NCI-H1048 (cell line): ENCODE measurements around the gene RWDD1.
A peak's percentile ranks its signal among the peaks of the same experiment; 100 is the strongest.

Experiments
- DNase-seq: peaks from one replicate; lab custom pipeline; 2025; lab: John Stamatoyannopoulos, UW

The RWDD1 gene

GRCh38 chr6:116611056-116611455, 39.8 kb downstream of the RWDD1 start:
- DNase-seq, result no peak

DNA sequence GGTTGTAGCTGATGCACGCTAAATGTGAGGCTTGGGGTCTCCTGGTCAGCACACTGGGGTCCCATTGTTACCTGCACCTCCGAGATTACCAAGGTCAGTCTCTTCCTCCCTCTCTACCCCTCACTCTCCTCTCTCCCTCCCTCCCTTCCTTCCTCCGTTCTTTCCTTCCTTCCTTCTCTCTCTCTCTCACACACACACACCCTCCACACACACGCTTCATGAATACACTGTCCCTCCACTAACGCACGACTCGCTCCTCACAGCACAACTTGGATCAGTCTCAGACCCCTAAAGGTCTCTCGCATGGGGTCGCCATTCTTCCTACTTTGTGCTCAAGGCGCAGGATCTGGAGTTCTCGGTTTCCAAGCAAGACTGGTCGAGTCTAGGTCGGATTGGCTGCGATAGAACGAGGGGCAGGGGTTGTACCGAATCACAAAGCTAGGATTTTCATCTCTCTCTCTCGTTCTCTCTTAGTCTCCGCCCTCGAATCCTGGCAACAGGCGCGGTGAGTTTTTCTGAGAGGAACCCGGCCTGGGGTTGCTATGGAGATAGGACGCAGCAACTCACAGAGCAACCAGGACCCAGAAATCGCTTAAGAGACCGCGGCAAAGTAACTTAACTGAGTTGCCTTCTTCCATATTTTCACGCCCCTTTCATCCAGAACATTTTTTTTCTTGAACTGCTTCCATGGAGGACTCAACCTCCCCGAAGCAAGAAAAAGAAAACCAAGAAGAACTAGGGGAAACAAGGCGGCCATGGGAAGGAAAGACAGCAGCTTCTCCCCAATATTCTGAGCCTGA, 44.8 kb downstream of the RWDD1 start, which contains the start of gene RSPH4A:
Gene RSPH4A, plus strand, starts transcription at position 543 of the 800 bp plus-strand sequence. Its CDS starts 145 bp downstream, at position 688.
- peak; percentile 85 for DNase-seq

DNA sequence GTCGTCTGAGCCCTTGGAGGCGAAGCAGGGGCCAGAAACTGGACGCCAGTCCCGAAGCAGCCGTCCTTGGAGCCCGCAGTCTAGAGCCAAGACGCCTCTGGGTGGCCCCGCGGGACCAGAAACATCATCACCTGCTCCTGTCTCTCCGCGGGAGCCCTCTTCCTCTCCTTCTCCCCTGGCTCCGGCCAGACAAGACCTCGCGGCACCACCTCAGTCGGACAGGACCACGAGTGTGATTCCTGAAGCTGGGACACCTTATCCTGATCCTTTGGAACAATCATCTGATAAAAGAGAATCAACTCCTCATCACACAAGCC, 45.4 kb downstream of the RWDD1 start:
- DNase-seq, result no peak

DNA sequence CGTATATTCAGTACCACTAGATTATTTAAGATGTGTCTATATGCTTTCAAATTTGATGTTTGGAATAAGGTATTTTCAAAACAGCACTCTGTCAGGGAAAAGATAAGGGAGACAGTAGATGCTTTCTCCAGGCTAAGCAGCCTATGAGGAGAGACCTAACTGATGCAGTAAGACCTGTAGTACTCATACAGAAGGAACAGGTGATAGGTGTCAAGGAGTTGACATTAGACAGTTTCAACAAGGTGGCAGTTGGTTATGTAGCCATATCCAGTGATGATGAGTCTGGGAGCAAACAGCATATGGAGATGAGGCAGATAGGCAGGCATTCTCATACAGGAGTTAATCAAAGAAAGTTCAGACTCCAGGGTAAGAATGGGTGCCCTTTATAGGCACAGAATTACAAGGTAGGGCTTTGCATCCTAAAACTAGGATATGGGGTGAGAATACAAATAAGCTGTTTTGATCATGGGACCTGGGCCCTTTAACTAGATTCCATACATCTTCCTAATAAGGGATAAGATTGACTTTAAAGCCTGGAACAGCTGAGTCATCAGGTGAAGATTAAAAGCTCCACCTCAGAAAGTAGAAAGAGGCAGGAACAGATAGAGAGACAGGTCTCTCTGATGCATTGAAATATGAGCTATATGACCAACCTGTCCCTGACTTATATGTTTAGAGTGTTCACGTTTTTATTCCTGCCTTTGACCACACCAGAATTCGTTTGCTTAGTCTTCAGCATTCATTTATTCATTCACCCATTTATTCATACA, 52.9 kb downstream of the RWDD1 start:
- DNase-seq, result no peak

DNA sequence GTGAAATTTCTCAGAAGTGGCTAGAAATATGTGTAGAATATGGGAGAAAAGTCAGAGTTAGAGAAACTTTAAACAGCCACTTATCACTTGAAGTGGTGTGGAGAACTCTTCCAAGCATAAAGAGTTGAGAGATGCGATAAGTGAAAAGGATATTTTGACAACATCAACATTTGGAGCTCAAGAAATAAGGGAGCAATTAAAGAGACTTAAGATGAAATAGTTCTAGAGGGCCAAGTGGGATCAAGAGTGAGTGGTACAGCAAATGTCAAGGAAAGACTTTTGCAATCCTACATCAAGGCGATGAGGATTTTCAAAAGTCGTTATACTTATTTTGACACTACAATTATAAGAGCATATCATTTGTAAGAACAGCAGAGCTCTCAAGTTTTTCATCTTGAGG, 54.6 kb downstream of the RWDD1 start:
- no peak for DNase-seq

- no peak for DNase-seq
Observed at GRCh38 chr6:116629563-116629981, 58.3 kb downstream of the RWDD1 start.

- DNase-seq, result no peak
Observed at GRCh38 chr6:116631379-116631990, 60.2 kb downstream of the RWDD1 start.

DNA sequence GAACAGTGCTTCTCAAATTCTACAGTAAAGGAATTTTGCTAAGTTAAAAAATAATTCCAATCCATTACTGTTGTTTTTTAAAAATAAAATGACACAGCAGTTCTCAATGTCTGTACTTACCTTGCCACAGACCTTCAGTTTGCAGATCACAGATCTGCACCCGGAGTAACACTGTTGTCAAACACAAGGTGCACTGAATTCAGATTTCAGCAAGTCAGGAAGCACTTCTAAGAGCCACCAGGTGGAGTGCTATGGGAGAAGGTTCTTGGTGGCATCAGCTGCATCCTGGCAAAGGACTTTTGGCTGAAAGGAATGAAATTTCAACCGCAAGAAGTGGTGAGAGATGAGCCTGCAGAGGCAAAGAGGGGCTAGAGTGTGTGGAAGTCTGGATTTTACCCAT, 62.4 kb downstream of the RWDD1 start:
- no peak for DNase-seq
